ENCODE results near the gene GPAT2.
"Not testable (repeated sequence)": the region's sequence is repeated elsewhere in the genome, so short reads cannot be mapped to it uniquely, and the experiment has no call there.

- not testable (repeated sequence) for TF ChIP-seq CEBPB (IDR thresholded peaks at IDR 0.05); REST (IDR thresholded peaks at IDR 0.05; ENCODE audit: low read depth); RAD21 (IDR thresholded peaks at IDR 0.05; ENCODE audit: low read depth); YY1 (IDR thresholded peaks at IDR 0.05; ENCODE audit: low read depth)
These were observed 24.2 kb downstream of the GPAT2 start for GRCh38 chr2:96010320-96011128.

Data from Ishikawa (cell line).